Astrocyte (in vitro differentiated cells and primary cell): ENCODE measurements around the gene CARD10.

ENCODE experiments used
- EZH2 ChIP-seq: IDR thresholded peaks from 2 replicates; pipeline ENCODE4 v1.6.1; 2012; ENCODE audit warnings: mild to moderate bottlenecking, low read length, inconsistent platforms; ENCODE audit not compliant: insufficient read depth
- TF ChIP-seq, protein P1 (sequence below): IDR thresholded peaks from 2 replicates; pipeline ENCODE4 v1.5.1; 2011; ENCODE audit warnings: low read depth, mild to moderate bottlenecking, inconsistent platforms, low read length, moderate library complexity; ENCODE audit not compliant: insufficient read depth

- TF ChIP-seq EZH2: no peak
- TF ChIP-seq, protein P1, sequence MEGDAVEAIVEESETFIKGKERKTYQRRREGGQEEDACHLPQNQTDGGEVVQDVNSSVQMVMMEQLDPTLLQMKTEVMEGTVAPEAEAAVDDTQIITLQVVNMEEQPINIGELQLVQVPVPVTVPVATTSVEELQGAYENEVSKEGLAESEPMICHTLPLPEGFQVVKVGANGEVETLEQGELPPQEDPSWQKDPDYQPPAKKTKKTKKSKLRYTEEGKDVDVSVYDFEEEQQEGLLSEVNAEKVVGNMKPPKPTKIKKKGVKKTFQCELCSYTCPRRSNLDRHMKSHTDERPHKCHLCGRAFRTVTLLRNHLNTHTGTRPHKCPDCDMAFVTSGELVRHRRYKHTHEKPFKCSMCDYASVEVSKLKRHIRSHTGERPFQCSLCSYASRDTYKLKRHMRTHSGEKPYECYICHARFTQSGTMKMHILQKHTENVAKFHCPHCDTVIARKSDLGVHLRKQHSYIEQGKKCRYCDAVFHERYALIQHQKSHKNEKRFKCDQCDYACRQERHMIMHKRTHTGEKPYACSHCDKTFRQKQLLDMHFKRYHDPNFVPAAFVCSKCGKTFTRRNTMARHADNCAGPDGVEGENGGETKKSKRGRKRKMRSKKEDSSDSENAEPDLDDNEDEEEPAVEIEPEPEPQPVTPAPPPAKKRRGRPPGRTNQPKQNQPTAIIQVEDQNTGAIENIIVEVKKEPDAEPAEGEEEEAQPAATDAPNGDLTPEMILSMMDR: no peak
These were observed 22.6 kb downstream of the CARD10 start for GRCh38 chr22:37496651-37497050.
